ENCODE data around the gene EIF4G3. TPM values are rescaled to one million over a fixed set of nuclear protein-coding genes. Genes with fewer than 3 reads are reported as not detected.

The EIF4G3 gene
- polyA plus RNA-seq, 1 of the 3 experiments (the other 2 are of a cell fraction) = 32.0 TPM

DNA sequence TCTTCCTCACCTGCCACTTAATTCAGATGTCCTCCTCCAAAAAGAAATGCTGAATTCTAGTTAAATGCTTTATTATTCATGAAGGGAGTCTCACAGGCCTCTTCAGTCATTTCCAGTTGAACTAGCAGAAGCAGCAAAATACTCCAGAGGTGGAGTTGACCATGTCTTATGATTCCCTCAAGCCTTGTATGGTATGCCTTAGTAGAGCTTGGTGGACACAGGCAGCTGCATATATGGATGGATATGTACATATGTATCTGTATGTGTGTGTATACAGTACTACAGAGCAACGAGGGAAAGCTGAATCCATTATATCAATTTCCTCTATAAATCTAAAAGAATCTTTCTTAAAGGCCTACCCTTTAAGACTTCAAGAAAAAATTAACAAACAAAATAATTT lies 306.0 kb downstream of the EIF4G3 start:
- Histone ChIP-seq H3K27me3 (ENCODE audit: insufficient read depth) (no peaks in the 10 kb centered on the region), H3K36me3 (replicated peaks in 1 of 2; ENCODE audit: control insufficient read depth in 1 of 2, insufficient read depth in 2 of 2, low read length in 1 of 2) (peaks cover 15 to 20% of the 10 kb centered on the region in 2 experiments), H3K4me2 (no peak overlapping the region), H3F3A (replicated peaks; ENCODE audit: insufficient read depth) (no peaks in the 10 kb centered on the region), H3K79me2 (ENCODE audit: insufficient read depth) (no peaks in the 10 kb centered on the region), H3K4me1 (ENCODE audit: control insufficient read depth in 1 of 2, insufficient read depth in 2 of 2, low read depth in 1 of 2, low read length in 1 of 2) (no peaks in the 10 kb centered on the region), H3K4me3 (ENCODE audit: low read depth in 2 of 2, low read length in 1 of 2) (no peak overlapping the region), H2AFZ (ENCODE audit: low read depth) (no peak overlapping the region), H3K27ac (ENCODE audit: low read depth in 2 of 2, low read length in 1 of 2) (no peak overlapping the region), H3K9me3 (no peaks in the 10 kb centered on the region), H3K9me2 (no peaks in the 10 kb centered on the region), H4K20me1 (ENCODE audit: insufficient read depth) (no peaks in the 10 kb centered on the region), H3K9ac (no peak overlapping the region)
- WGBS (ENCODE audit: low lambda C conversion rate) = 83% methylated on average over 1 of the region's 1 CpG
- ChIA-PET POLR2A (no interaction called here), CTCF (no interaction called here)
- TF ChIP-seq GATA2 (CRISPR knock-in tag; IDR thresholded peaks at IDR 0.05) (no peak), ZBTB33 (IDR thresholded peaks at IDR 0.05; ENCODE audit: borderline replicate concordance, low read depth) (no peak), IRF3 (IDR thresholded peaks at IDR 0.05; ENCODE audit: low read depth, low read length) (no peak), MXI1 (IDR thresholded peaks at IDR 0.05; ENCODE audit: low read depth, low read length) (no peak), FOXM1 (IDR thresholded peaks at IDR 0.05; ENCODE audit: low read depth) (no peak), RFX5 (IDR thresholded peaks at IDR 0.05; ENCODE audit: low read length) (no peak), PBX3 (IDR thresholded peaks at IDR 0.05) (no peak), SMC3 (IDR thresholded peaks at IDR 0.05; ENCODE audit: low read depth, low read length) (no peak), RXRA (IDR thresholded peaks at IDR 0.05; ENCODE audit: borderline replicate concordance, low read depth) (no peak), SIN3A (IDR thresholded peaks at IDR 0.05; ENCODE audit: borderline replicate concordance, low read depth, low read length) (no peak), MEF2A (IDR thresholded peaks at IDR 0.05; ENCODE audit: borderline replicate concordance, low read depth) (no peak), CHD2 (IDR thresholded peaks at IDR 0.05; ENCODE audit: low read length, partially characterized antibody) (no peak), GABPA (IDR thresholded peaks at IDR 0.05; ENCODE audit: low read depth) (no peak)
- TF ChIP-seq, protein P1, sequence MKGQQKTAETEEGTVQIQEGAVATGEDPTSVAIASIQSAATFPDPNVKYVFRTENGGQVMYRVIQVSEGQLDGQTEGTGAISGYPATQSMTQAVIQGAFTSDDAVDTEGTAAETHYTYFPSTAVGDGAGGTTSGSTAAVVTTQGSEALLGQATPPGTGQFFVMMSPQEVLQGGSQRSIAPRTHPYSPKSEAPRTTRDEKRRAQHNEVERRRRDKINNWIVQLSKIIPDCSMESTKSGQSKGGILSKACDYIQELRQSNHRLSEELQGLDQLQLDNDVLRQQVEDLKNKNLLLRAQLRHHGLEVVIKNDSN (IDR thresholded peaks at IDR 0.05; ENCODE audit: borderline replicate concordance, low read depth) = no peak
- TF ChIP-seq, protein P2, sequence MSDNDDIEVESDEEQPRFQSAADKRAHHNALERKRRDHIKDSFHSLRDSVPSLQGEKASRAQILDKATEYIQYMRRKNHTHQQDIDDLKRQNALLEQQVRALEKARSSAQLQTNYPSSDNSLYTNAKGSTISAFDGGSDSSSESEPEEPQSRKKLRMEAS (IDR thresholded peaks at IDR 0.05; ENCODE audit: low read depth) = no peak
- no peak for DNase-seq
